ENCODE results near the gene GALNT18.
"Not testable (repeated sequence)": the region's sequence is repeated elsewhere in the genome, so short reads cannot be mapped to it uniquely, and the experiment has no call there.

Gene GALNT18

GRCh38 chr11:11380340-11380739, 241.5 kb downstream of the GALNT18 start:
- DNase-seq, result no peak

GRCh38 chr11:11379661-11380060, 242.1 kb downstream of the GALNT18 start:
- no peak for DNase-seq

- DNase-seq, result no peak
These were observed 243.4 kb downstream of the GALNT18 start for GRCh38 chr11:11378184-11378940.

GRCh38 chr11:11374358-11375148, 247.3 kb downstream of the GALNT18 start:
- DNase-seq, result no peak

DNA sequence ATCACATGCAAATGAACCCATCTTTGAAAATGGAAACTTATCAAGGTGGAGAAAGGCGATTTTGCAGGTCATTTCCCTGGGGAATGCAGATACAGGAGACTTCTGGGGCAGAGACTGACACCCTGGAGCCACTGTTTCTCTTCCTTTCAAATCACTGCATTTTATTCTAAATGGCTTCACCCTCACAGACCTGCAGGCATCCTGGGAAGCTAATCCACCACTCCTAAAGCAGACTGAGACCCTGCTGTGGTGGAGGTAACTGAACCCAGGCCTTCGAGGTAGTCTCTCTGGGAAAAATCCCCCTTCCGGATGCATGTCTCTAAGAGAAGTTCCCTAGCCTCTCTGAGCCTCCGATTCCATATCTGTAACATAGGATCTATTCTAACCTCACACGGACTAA, 247.9 kb downstream of the GALNT18 start:
- DNase-seq, result no peak

DNA sequence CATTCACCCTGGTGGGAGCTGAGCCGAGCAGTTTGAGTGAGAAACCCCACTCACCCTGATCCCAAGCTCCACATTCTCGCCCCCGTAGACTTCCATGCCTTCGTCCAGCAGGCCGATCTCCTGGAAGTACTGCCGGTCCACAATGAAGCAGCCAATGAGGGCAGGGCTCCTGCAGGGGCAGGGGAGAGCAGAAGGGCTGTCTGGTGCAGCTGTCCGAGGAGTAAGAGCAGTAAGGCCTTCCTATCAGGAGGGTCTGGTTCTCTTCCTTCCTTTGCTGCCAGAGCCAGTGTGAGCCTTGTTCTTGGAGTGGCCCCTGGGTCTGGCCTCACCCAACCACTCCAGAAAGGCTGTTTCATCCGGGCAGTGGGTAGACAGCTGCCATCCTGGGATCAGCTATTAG, 249.3 kb downstream of the GALNT18 start:
- no peak for DNase-seq

DNA sequence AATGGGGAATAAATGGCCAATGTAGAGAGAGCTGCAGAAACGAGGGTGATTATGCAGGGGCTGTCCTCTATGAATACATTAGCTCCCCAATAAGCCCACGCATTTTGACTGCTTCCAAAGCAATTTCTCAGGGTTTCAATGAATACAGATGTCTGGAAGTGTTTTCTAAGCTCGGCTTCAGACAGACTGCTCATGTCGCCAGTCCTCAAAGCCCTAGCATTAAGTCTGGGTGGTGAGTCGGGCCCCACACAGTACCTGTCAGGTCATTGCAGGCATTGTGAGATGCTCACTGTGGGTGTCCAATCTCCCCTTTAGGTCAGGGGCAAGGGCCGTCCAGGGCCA, 250.9 kb downstream of the GALNT18 start:
- DNase-seq, result no peak

DNA sequence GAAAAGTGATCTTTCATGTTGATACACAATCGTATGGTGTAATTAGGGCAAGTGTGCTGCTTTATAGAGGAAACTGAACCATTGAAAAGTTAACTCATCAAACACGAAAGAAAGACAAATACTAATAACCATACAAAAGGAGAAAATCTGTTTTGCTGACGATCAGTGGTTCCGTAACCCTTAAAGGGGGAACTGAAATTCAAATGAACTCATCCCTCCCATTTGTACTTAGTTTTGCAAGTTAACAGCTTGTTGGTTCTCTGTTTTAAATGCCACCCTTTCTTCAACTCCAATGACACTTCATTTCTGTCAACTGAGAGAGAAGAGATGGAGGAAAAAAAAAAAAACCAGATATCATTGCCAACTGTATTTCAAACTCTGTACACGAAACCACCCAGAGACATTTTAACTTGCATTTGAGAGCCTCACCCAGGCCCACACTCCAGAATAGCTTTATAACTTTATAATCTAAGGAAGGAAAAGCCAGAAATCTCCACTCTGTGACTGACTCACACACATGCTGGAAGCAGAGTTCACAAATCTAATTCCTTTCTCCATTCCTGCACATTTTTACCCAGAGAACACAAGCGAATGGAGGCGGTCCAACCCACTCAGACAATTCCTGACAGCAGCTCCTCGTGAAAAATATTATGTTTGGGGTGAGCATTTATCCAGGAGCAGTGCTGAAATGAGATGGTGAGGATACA, 251.4 kb downstream of the GALNT18 start:
- DNase-seq, result no peak

DNA sequence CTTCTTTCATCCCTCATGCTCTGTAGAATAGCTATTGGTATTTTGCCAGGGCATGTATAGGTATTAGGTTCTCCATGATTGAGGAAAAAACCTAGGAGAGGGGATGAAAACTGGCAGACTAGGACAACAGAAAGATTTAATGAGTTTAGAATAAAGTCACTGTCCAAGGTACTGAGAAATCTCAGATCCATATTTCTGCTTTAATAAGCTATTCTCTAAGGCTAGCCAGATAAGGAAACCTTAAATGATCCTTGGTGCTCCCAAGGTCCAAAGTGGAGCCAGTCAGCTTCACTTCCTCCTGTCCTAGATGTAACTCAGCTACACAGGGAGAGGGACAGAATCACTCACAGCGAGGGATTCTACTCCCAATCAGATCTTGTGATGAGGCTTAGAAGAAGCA, 255.0 kb downstream of the GALNT18 start:
- DNase-seq, result no peak

DNA sequence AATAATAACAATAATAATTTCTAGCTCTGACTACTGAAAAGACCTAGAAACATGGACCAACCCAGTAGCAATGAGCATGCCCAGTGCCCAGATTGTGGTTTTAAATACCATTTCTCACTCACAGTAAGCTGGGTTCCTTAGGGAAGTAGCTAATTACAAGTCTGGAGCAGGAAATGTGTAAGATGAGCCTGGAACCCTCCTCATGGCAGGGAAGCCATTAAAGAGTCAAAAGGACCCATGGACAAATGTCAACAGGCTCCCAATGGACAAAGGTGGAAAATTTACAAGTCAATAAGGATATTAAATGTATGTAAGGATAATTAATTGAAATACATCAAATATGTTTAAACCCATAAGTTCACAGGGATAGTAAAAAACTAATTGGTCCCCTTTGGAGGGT, 258.1 kb downstream of the GALNT18 start:
- no peak for DNase-seq

- DNase-seq, result no peak
These were observed 262.2 kb downstream of the GALNT18 start for GRCh38 chr11:11359611-11360010.

- DNase-seq, result no peak
These were observed 265.0 kb downstream of the GALNT18 start for GRCh38 chr11:11356842-11357241.

GRCh38 chr11:11352878-11353277, 268.9 kb downstream of the GALNT18 start, which contains the start of gene CSNK2A3:
Gene CSNK2A3 (minus strand): TSS chr11:11353250. CDS start chr11:11353119, 131 bp downstream.
- not testable (repeated sequence) for DNase-seq

DNA sequence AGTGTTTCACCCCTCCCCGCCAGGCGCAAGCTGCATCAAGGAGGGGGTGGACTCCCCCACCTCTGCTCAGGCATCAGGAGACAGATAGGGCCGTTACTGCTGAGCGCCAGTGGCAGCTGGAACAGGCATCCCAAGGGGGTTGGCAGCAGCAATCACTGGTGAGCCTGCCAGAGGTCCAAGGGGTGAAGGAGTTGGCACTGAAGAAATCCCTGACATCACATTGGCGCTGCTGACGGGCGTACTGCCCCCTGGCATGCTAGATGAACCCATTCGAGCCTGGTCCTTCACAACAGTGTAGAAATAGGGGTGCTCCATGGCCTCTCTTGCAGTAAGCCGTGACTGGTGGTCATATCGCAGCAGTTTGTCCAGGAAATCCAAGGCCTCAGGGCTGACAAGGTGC, 270.0 kb downstream of the GALNT18 start:
- not testable (repeated sequence) for DNase-seq

DNA sequence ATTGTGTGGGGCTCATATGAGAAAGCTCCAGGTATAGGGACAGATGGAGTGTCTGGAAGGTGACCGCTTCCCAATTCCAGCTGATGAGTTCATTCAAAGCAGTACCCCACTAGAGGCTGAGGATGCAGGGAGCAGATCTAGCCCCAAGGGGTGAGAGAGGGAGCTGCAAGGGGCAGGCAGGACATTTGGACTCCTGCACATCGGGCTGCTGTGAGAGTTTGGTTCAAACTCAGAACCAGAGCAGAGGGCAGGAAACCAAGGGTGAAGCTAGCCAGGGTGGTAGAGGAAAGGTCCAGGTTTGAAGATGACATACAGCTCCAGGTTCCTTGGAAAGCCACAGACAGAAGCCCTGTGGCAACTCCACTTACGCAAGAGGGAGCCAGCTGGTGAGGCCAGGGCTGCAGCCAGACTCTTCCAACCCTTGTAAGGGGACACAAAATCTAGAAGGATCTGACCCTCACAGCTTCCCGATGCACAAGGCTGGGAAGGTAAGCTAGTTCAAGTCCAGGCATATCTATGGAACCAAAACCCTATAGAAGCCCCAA, 270.7 kb downstream of the GALNT18 start:
- DNase-seq, result no peak

GRCh38 chr11:11349870-11350337, 271.9 kb downstream of the GALNT18 start:
- DNase-seq, result peak; percentile 92

GRCh38 chr11:11349106-11349825, 272.5 kb downstream of the GALNT18 start:
- no peak for DNase-seq

DNA sequence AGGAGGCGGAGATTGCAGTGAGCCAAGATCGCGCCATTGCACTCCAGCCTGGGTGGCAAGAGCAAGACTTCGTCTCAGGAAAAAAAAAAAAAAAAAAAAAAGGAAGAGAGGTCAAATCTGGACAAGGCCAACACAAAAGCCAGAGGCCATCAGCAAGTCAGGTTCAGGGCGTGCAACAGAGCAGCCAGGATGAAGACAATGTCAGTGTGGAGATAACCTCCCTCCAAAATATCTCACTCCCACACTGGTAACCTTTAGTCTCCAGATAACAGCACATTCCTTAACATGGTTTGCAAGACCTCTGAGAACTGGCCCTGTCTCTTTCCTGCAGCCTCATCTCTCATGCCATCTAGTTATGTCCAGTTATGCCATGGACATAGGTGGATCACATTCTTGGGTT, 273.5 kb downstream of the GALNT18 start:
- no peak for DNase-seq

DNA sequence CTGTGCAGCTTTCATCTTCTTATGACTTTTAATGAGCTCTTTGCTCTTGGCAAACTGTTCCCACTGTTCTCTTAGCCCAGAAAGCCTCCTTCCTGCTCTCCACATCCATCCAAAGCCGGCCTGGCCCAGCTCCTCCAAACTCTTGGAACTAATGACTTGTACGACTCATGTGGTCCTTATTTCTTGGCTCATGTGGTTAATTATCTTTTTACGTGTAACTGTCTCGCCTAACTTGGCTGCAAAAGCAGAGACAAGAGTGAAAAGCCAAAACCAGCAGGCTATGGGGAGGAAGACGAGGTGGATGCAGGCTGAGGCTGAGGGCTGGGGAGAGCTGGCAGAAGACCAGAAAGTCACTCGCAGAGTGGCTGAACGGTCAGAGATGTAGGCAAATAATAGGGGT, 274.2 kb downstream of the GALNT18 start:
- no peak for DNase-seq

DNA sequence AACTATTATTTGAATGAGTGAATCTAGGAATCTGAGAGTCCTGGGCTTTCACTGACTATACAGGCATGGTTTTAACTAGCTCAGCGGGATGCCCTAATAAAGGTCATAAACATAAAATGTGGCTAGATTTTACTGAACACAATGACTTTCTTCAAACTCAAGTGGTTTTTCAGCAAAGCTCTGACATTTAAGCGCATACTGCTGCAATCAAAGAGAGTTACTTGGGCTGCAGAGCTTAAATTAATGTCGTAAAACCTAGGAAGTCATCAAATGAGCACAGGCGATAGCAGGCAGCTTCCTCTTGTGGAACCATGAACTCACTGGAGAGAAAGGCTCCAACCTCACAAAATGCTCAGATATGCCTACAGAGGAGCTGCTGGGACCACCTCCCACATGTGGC, 275.5 kb downstream of the GALNT18 start:
- no peak for DNase-seq

- no peak for DNase-seq
These were observed 276.7 kb downstream of the GALNT18 start for GRCh38 chr11:11345099-11345498.

DNA sequence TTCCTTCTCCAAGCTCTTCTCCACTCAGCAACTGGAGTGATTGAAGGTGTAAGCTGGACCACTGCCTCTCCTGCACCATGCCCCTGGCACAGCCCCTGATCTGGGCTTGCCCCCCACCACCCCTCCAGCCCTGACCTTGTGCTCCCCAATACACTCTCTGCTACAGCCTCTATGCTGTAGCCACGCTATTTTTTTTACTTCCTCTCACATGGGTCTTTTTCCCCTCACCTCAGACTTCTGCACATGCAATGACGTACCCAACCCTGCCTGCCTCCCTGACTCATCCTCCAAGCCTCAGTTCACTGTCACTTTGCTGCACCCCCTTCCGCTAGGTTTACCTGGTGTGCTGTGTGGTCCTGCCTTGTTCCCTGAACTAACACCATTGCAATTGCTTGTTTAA, 277.8 kb downstream of the GALNT18 start:
- DNase-seq, result no peak

Measured in fibroblast of skin of abdomen (primary cell).